ENCODE results near the gene GSC2. TPM values are rescaled to one million over a fixed set of nuclear protein-coding genes. Genes with fewer than 3 reads are reported as not detected.

GSC2 gene
- total RNA-seq, 2 donors from 2014 or later, result not detected

GRCh38 chr22:19139001-19139356, 11.1 kb downstream of the GSC2 start:
- ATAC-seq (ENCODE audit: insufficient number of reproducible peaks, low FRiP score, low read depth) (no peak), DNase-seq (ENCODE audit: low spot score) (no peak)
- Histone ChIP-seq H3K36me3 (peaks cover 76% of the 10 kb centered on the region), H3K27ac (no peak overlapping the region), H3K9me3 (no peaks in the 10 kb centered on the region), H3K4me1 (ENCODE audit: control insufficient read depth in 1 of 2, low read depth in 2 of 2) (peaks cover 5 to 10% of the 10 kb centered on the region in 2 donors), H3K4me3 (no peak overlapping the region), H3K27me3 (replicated peaks; ENCODE audit: insufficient read depth) (no peaks in the 10 kb centered on the region)
- no peak for TF ChIP-seq CTCF (IDR thresholded peaks at IDR 0.05)

- no peak overlapping the region for H3K27ac ChIP-seq
- H3K9me3 ChIP-seq, result no peaks in the 10 kb centered on the region
- no peak overlapping the region for H3K4me3 ChIP-seq
- H3K27me3 ChIP-seq (replicated peaks; ENCODE audit: insufficient read depth), result no peaks in the 10 kb centered on the region
- ATAC-seq (ENCODE audit: insufficient number of reproducible peaks, low FRiP score, low read depth) (no peak), DNase-seq (ENCODE audit: low spot score) (no peak)
- H3K36me3 ChIP-seq, result peaks cover 82% of the 10 kb centered on the region
- TF ChIP-seq CTCF (IDR thresholded peaks at IDR 0.05), result no peak
- H3K4me1 ChIP-seq (ENCODE audit: control insufficient read depth in 1 of 2, low read depth in 2 of 2), result peaks cover 0 to 4% of the 10 kb centered on the region in 2 donors
Measured at GRCh38 chr22:19138217-19139000, 11.7 kb downstream of the GSC2 start.

GRCh38 chr22:19137384-19138216, 12.5 kb downstream of the GSC2 start:
- Histone ChIP-seq H3K36me3 (peaks cover 86% of the 10 kb centered on the region), H3K4me1 (ENCODE audit: control insufficient read depth in 1 of 2, low read depth in 2 of 2) (no peaks in the 10 kb centered on the region), H3K27me3 (replicated peaks; ENCODE audit: insufficient read depth) (no peaks in the 10 kb centered on the region), H3K9me3 (no peaks in the 10 kb centered on the region), H3K27ac (no peak overlapping the region), H3K4me3 (no peak overlapping the region)
- TF ChIP-seq CTCF (IDR thresholded peaks at IDR 0.05), result no peak
- no peak for ATAC-seq (ENCODE audit: insufficient number of reproducible peaks, low FRiP score, low read depth)
- no peak for DNase-seq (ENCODE audit: low spot score)

- Histone ChIP-seq H3K9me3 (no peaks in the 10 kb centered on the region), H3K27ac (no peak overlapping the region), H3K27me3 (replicated peaks; ENCODE audit: insufficient read depth) (no peaks in the 10 kb centered on the region), H3K4me3 (no peak overlapping the region), H3K36me3 (peaks cover 79% of the 10 kb centered on the region), H3K4me1 (ENCODE audit: control insufficient read depth in 1 of 2, low read depth in 2 of 2) (no peaks in the 10 kb centered on the region)
- ATAC-seq (ENCODE audit: insufficient number of reproducible peaks, low FRiP score, low read depth) (no peak), DNase-seq (ENCODE audit: low spot score) (no peak)
- TF ChIP-seq CTCF (IDR thresholded peaks at IDR 0.05), result no peak
Measured at GRCh38 chr22:19136915-19137314, 13.2 kb downstream of the GSC2 start.

- H3K27ac ChIP-seq, result no peak overlapping the region
- DNase-seq (ENCODE audit: low spot score), result no peak
- H3K36me3 ChIP-seq, result peaks cover 64% of the 10 kb centered on the region
- H3K9me3 ChIP-seq, result no peaks in the 10 kb centered on the region
- H3K4me3 ChIP-seq, result no peak overlapping the region
- H3K27me3 ChIP-seq (replicated peaks; ENCODE audit: insufficient read depth), result no peaks in the 10 kb centered on the region
- no peaks in the 10 kb centered on the region for H3K4me1 ChIP-seq (ENCODE audit: control insufficient read depth in 1 of 2, low read depth in 2 of 2)
- ATAC-seq (ENCODE audit: insufficient number of reproducible peaks, low FRiP score, low read depth), result no peak
- TF ChIP-seq CTCF (IDR thresholded peaks at IDR 0.05), result no peak
Measured at GRCh38 chr22:19134874-19135273, 15.2 kb downstream of the GSC2 start.

All from thoracic aorta (tissue), 2 donors.